Measurements from ENCODE around the gene DLEU7. TPM values are rescaled to one million over a fixed set of nuclear protein-coding genes. Genes with fewer than 3 reads are reported as not detected.

The DLEU7 gene
- total RNA-seq, 3 donors from 2014 or later (not counting 1 experiment from before 2014, with no cell fraction given): 0.20 TPM; not detected in 2

- peaks cover 7% of the 10 kb centered on the region for H3K4me1 ChIP-seq (ENCODE audit: control insufficient read depth, insufficient read depth, low read length)
- no peaks in the 10 kb centered on the region for H3K27me3 ChIP-seq (ENCODE audit: control insufficient read depth, insufficient read depth, low read length)
- no peak overlapping the region for H3K4me3 Mint-ChIP-seq
- DNase-seq (no peak), ATAC-seq (no peak)
- TF ChIP-seq CTCF (IDR thresholded peaks at IDR 0.05): no peak
- no peak overlapping the region for H3K4me3 ChIP-seq (ENCODE audit: low read length)
- H3K27ac Mint-ChIP-seq: no peak overlapping the region
- no peaks in the 10 kb centered on the region for H3K36me3 ChIP-seq (ENCODE audit: control insufficient read depth, insufficient read depth, low read length)
- peaks cover 0 to 6% of the 10 kb centered on the region in 2 donors for H3K4me1 Mint-ChIP-seq
- peaks cover 7 to 9% of the 10 kb centered on the region in 2 donors for H3K27me3 Mint-ChIP-seq (ENCODE audit: low read depth in 2 of 2)
- H3K27ac ChIP-seq (ENCODE audit: low read length): no peak overlapping the region
- no peaks in the 10 kb centered on the region for H3K36me3 Mint-ChIP-seq
- WGBS (ENCODE audit: insufficient coverage): 61% methylated on average over 2 of the region's 2 CpGs
- no peaks in the 10 kb centered on the region for H3K9me3 ChIP-seq (ENCODE audit: control insufficient read depth, insufficient read depth, low read length)
- intact Hi-C loops (cut with micrococcal nuclease): no loop called here
- H3K9me3 Mint-ChIP-seq: no peaks in the 10 kb centered on the region
Observed at GRCh38 chr13:50798923-50799322, 44.6 kb downstream of the DLEU7 start.

GRCh38 chr13:50797091-50797490, 46.4 kb downstream of the DLEU7 start:
- TF ChIP-seq CTCF (IDR thresholded peaks at IDR 0.05): no peak
- Mint-ChIP-seq H3K27ac (no peak overlapping the region), H3K27me3 (ENCODE audit: low read depth in 2 of 2) (peaks cover 7 to 9% of the 10 kb centered on the region in 2 donors), H3K9me3 (no peaks in the 10 kb centered on the region), H3K4me1 (peaks cover 0 to 6% of the 10 kb centered on the region in 2 donors), H3K36me3 (no peaks in the 10 kb centered on the region), H3K4me3 (no peak overlapping the region)
- no peaks in the 10 kb centered on the region for H3K36me3 ChIP-seq (ENCODE audit: control insufficient read depth, insufficient read depth, low read length)
- intact Hi-C loops (cut with micrococcal nuclease): no loop called here
- H3K27ac ChIP-seq (ENCODE audit: low read length): no peak overlapping the region
- ATAC-seq: no peak
- H3K4me3 ChIP-seq (ENCODE audit: low read length): no peak overlapping the region
- H3K9me3 ChIP-seq (ENCODE audit: control insufficient read depth, insufficient read depth, low read length): no peaks in the 10 kb centered on the region
- no peaks in the 10 kb centered on the region for H3K27me3 ChIP-seq (ENCODE audit: control insufficient read depth, insufficient read depth, low read length)
- H3K4me1 ChIP-seq (ENCODE audit: control insufficient read depth, insufficient read depth, low read length): peaks cover 7% of the 10 kb centered on the region
- no peak for DNase-seq
- WGBS (ENCODE audit: insufficient coverage): 95% methylated on average over 6 of the region's 8 CpGs

GRCh38 chr13:50796463-50796862, 47.0 kb downstream of the DLEU7 start:
- Mint-ChIP-seq H3K27ac (no peak overlapping the region), H3K36me3 (no peaks in the 10 kb centered on the region), H3K4me1 (peaks cover 0 to 5% of the 10 kb centered on the region in 2 donors), H3K4me3 (no peak overlapping the region), H3K27me3 (ENCODE audit: low read depth in 2 of 2) (peaks cover 6 to 9% of the 10 kb centered on the region in 2 donors), H3K9me3 (no peaks in the 10 kb centered on the region)
- DNase-seq (no peak), ATAC-seq (no peak)
- TF ChIP-seq CTCF (IDR thresholded peaks at IDR 0.05): no peak
- H3K36me3 ChIP-seq (ENCODE audit: control insufficient read depth, insufficient read depth, low read length): no peaks in the 10 kb centered on the region
- no peaks in the 10 kb centered on the region for H3K27me3 ChIP-seq (ENCODE audit: control insufficient read depth, insufficient read depth, low read length)
- 100% methylated on average over 1 of the region's 1 CpG for WGBS (ENCODE audit: insufficient coverage)
- H3K9me3 ChIP-seq (ENCODE audit: control insufficient read depth, insufficient read depth, low read length): no peaks in the 10 kb centered on the region
- intact Hi-C loops (cut with micrococcal nuclease): no loop called here
- no peak overlapping the region for H3K4me3 ChIP-seq (ENCODE audit: low read length)
- H3K27ac ChIP-seq (ENCODE audit: low read length): no peak overlapping the region
- H3K4me1 ChIP-seq (ENCODE audit: control insufficient read depth, insufficient read depth, low read length): peaks cover 7% of the 10 kb centered on the region

DNA sequence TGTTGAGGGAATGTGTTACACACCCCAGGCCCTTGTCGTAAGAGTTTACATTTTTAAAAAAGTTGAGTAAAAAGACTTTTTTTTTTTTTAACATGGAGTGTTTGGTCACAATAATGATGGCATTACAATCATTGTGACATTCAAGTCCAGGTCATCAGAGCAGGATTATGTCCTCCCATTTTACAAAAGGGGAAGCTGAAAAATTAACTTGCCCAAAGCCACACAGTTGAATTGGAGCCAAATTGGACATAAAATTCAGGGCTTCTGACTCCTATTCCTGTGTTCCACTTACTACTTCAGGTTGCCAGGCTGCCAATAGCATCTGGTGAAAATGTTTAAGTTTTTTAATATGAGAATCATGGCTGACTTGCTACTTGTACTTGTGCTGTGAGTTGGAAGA, 49.3 kb downstream of the DLEU7 start:
- H3K27ac Mint-ChIP-seq: no peak overlapping the region
- H3K27me3 ChIP-seq (ENCODE audit: control insufficient read depth, insufficient read depth, low read length): no peaks in the 10 kb centered on the region
- H3K27me3 Mint-ChIP-seq (ENCODE audit: low read depth in 2 of 2): peaks cover 0 to 3% of the 10 kb centered on the region in 2 donors
- no peaks in the 10 kb centered on the region for H3K4me1 ChIP-seq (ENCODE audit: control insufficient read depth, insufficient read depth, low read length)
- no peak overlapping the region for H3K4me3 ChIP-seq (ENCODE audit: low read length)
- WGBS (ENCODE audit: insufficient coverage): 100% methylated on average over 1 of the region's 1 CpG
- intact Hi-C loops (cut with micrococcal nuclease): no loop called here
- H3K4me3 Mint-ChIP-seq: no peak overlapping the region
- H3K36me3 Mint-ChIP-seq: no peaks in the 10 kb centered on the region
- no peaks in the 10 kb centered on the region for H3K9me3 ChIP-seq (ENCODE audit: control insufficient read depth, insufficient read depth, low read length)
- H3K27ac ChIP-seq (ENCODE audit: low read length): no peak overlapping the region
- no peak for TF ChIP-seq CTCF (IDR thresholded peaks at IDR 0.05)
- DNase-seq: no peak
- no peaks in the 10 kb centered on the region for H3K9me3 Mint-ChIP-seq
- ATAC-seq: no peak
- no peaks in the 10 kb centered on the region for H3K4me1 Mint-ChIP-seq
- H3K36me3 ChIP-seq (ENCODE audit: control insufficient read depth, insufficient read depth, low read length): no peaks in the 10 kb centered on the region

Measured in natural killer cell (primary cell).